Stimulated activated effector memory CD8-positive, alpha-beta T cell treated with anti-CD3 and anti-CD28 coated beads, Interleukin-12 subunit alpha, Interleukin-12 subunit beta, amount 100 ng/mL, for 72 hours (primary cell): ENCODE data around the gene ORC2.

Source experiments
- ATAC-seq: fragments of 150-1000 bp; cut with Tn5 transposase; 2 replicates; pipeline ENCODE4 v1.10.0; 2021
- DNase-seq, 2 donors: peaks; one replicate each; pipeline ENCODE4 v3.0.0; 2021 to 2022; ENCODE audit warnings: low spot score in 2 of 2
- H3K27ac Mint-ChIP-seq: one replicate; pipeline ENCODE4 v1.8.0; 2022; ENCODE audit warnings: mild to moderate bottlenecking, mixed read lengths
- H3K36me3 Mint-ChIP-seq: one replicate; pipeline ENCODE4 v1.8.0; 2022; ENCODE audit warnings: mild to moderate bottlenecking, mixed read lengths
- H3K4me1 Mint-ChIP-seq: one replicate; pipeline ENCODE4 v1.8.0; 2022; ENCODE audit warnings: mixed read lengths
- H3K4me3 Mint-ChIP-seq: one replicate; pipeline ENCODE4 v1.8.0; 2022; ENCODE audit warnings: mild to moderate bottlenecking, mixed read lengths
- H3K9me3 Mint-ChIP-seq: one replicate; pipeline ENCODE4 v1.8.0; 2022; ENCODE audit warnings: mixed read lengths

The ORC2 gene

GRCh38 chr2:200962811-200963123 lies 693 bp downstream of the ORC2 start:
- peaks cover 57% of the 10 kb centered on the region for H3K4me1 Mint-ChIP-seq
- ATAC-seq, result peak; percentile 40
- peak overlapping the region; percentile 99 for H3K4me3 Mint-ChIP-seq
- peak overlapping the region; percentile 98 for H3K27ac Mint-ChIP-seq
- DNase-seq, result no peak
- peaks cover 40% of the 10 kb centered on the region for H3K36me3 Mint-ChIP-seq
- no peaks in the 10 kb centered on the region for H3K9me3 Mint-ChIP-seq

- peak overlapping the region; percentile 99 for H3K4me3 Mint-ChIP-seq
- peaks cover 51% of the 10 kb centered on the region for H3K36me3 Mint-ChIP-seq
- H3K9me3 Mint-ChIP-seq, result no peaks in the 10 kb centered on the region
- DNase-seq, result no peak
- no peak overlapping the region for H3K27ac Mint-ChIP-seq
- no peak for ATAC-seq
- H3K4me1 Mint-ChIP-seq, result peaks cover 52% of the 10 kb centered on the region
Observed at GRCh38 chr2:200961674-200962073, 1.8 kb downstream of the ORC2 start.

GRCh38 chr2:200950378-200950777 lies 13.1 kb downstream of the ORC2 start:
- H3K4me3 Mint-ChIP-seq, result no peak overlapping the region

GRCh38 chr2:200945395-200945729 lies 18.1 kb downstream of the ORC2 start:
- no peak for DNase-seq
- Mint-ChIP-seq H3K9me3 (no peaks in the 10 kb centered on the region), H3K36me3 (peaks cover 89% of the 10 kb centered on the region), H3K27ac (peak overlapping the region; percentile 96), H3K4me3 (peak overlapping the region; percentile 55), H3K4me1 (peaks cover 26% of the 10 kb centered on the region)
- no peak for ATAC-seq

More at GRCh38 chr2:200950378-200950777, 13.1 kb downstream of the ORC2 start:
- Mint-ChIP-seq H3K9me3 (no peaks in the 10 kb centered on the region), H3K36me3 (peaks cover 90% of the 10 kb centered on the region), H3K4me1 (peaks cover 6% of the 10 kb centered on the region), H3K27ac (no peak overlapping the region)
- no peak for ATAC-seq
- DNase-seq, result no peak

- Mint-ChIP-seq H3K36me3 (peaks cover 90% of the 10 kb centered on the region), H3K4me3 (peak overlapping the region; percentile 55), H3K4me1 (peaks cover 26% of the 10 kb centered on the region), H3K9me3 (no peaks in the 10 kb centered on the region), H3K27ac (peak overlapping the region; percentile 96)
- peak; percentile 43 to 78 for DNase-seq
- peak; percentile 96 for ATAC-seq
Observed at GRCh38 chr2:200944467-200945394, 18.7 kb downstream of the ORC2 start.

- H3K4me3 Mint-ChIP-seq, result peak overlapping the region; percentile 55
- DNase-seq (no peak), ATAC-seq (peak; percentile 78)
- peak overlapping the region; percentile 96 for H3K27ac Mint-ChIP-seq
- H3K9me3 Mint-ChIP-seq, result no peaks in the 10 kb centered on the region
- H3K4me1 Mint-ChIP-seq, result peaks cover 26% of the 10 kb centered on the region
- peaks cover 90% of the 10 kb centered on the region for H3K36me3 Mint-ChIP-seq
Observed at GRCh38 chr2:200943527-200944105, 19.8 kb downstream of the ORC2 start.

GRCh38 chr2:200939832-200940231 lies 23.6 kb downstream of the ORC2 start:
- Mint-ChIP-seq H3K36me3 (peaks cover 97% of the 10 kb centered on the region), H3K4me3 (no peak overlapping the region)
- DNase-seq, result no peak

GRCh38 chr2:200930947-200931626 lies 32.4 kb downstream of the ORC2 start:
- Mint-ChIP-seq H3K27ac (no peak overlapping the region), H3K36me3 (peaks cover 100% of the 10 kb centered on the region), H3K4me1 (peaks cover 14% of the 10 kb centered on the region)

More at GRCh38 chr2:200939832-200940231, 23.6 kb downstream of the ORC2 start:
- Mint-ChIP-seq H3K9me3 (no peaks in the 10 kb centered on the region), H3K27ac (no peak overlapping the region), H3K4me1 (peaks cover 15% of the 10 kb centered on the region)
- ATAC-seq, result no peak

GRCh38 chr2:200929334-200930249 lies 33.9 kb downstream of the ORC2 start:
- no peaks in the 10 kb centered on the region for H3K9me3 Mint-ChIP-seq
- peaks cover 100% of the 10 kb centered on the region for H3K36me3 Mint-ChIP-seq
- H3K4me3 Mint-ChIP-seq, result no peak overlapping the region
- no peak for DNase-seq
- peak; percentile 94 for ATAC-seq
- peak overlapping the region; percentile 73 for H3K27ac Mint-ChIP-seq
- H3K4me1 Mint-ChIP-seq, result peaks cover 14% of the 10 kb centered on the region

More at GRCh38 chr2:200930947-200931626, 32.4 kb downstream of the ORC2 start:
- ATAC-seq, result no peak
- DNase-seq, result no peak
- Mint-ChIP-seq H3K9me3 (no peaks in the 10 kb centered on the region), H3K4me3 (no peak overlapping the region)

GRCh38 chr2:200922439-200922838 lies 41.0 kb downstream of the ORC2 start:
- H3K4me1 Mint-ChIP-seq, result peaks cover 14% of the 10 kb centered on the region
- H3K36me3 Mint-ChIP-seq, result peaks cover 87% of the 10 kb centered on the region
- H3K27ac Mint-ChIP-seq, result peak overlapping the region; percentile 33
- DNase-seq (no peak), ATAC-seq (peak; percentile 99)
- H3K4me3 Mint-ChIP-seq, result peak overlapping the region; percentile 14
- H3K9me3 Mint-ChIP-seq, result no peaks in the 10 kb centered on the region

GRCh38 chr2:200913654-200914053 lies 49.8 kb downstream of the ORC2 start:
- Mint-ChIP-seq H3K27ac (peak overlapping the region; percentile 26), H3K4me1 (no peaks in the 10 kb centered on the region), H3K36me3 (peaks cover 100% of the 10 kb centered on the region), H3K4me3 (no peak overlapping the region), H3K9me3 (no peaks in the 10 kb centered on the region)
- no peak for ATAC-seq
- DNase-seq, result no peak

- H3K36me3 Mint-ChIP-seq, result peaks cover 96% of the 10 kb centered on the region
- no peak overlapping the region for H3K4me3 Mint-ChIP-seq
- H3K4me1 Mint-ChIP-seq, result no peaks in the 10 kb centered on the region
- DNase-seq (no peak), ATAC-seq (no peak)
- H3K9me3 Mint-ChIP-seq, result no peaks in the 10 kb centered on the region
- H3K27ac Mint-ChIP-seq, result peak overlapping the region; percentile 23
Observed at GRCh38 chr2:200909958-200910357, 53.5 kb downstream of the ORC2 start.

GRCh38 chr2:200905618-200906296 lies 57.7 kb downstream of the ORC2 start:
- Mint-ChIP-seq H3K36me3 (peaks cover 87% of the 10 kb centered on the region), H3K9me3 (no peaks in the 10 kb centered on the region), H3K4me1 (peaks cover 8% of the 10 kb centered on the region), H3K27ac (peak overlapping the region; percentile 78), H3K4me3 (no peak overlapping the region)
- ATAC-seq (peak; percentile 65), DNase-seq (peak; percentile 21 to 66)

GRCh38 chr2:200901459-200902072 lies 61.9 kb downstream of the ORC2 start:
- Mint-ChIP-seq H3K9me3 (no peaks in the 10 kb centered on the region), H3K4me3 (no peak overlapping the region), H3K4me1 (peaks cover 17% of the 10 kb centered on the region), H3K36me3 (peaks cover 83% of the 10 kb centered on the region), H3K27ac (peak overlapping the region; percentile 9)
- ATAC-seq (peak; percentile 100), DNase-seq (peak; percentile 46 to 78)
